PFSK-1 (cell line): Measurements from ENCODE around the gene EIPR1.

Experiments
- POLR2AphosphoS5 ChIP-seq: IDR thresholded peaks from 2 replicates; pipeline ENCODE4 v1.6.1; 2012; ENCODE audit warnings: low read depth, mild to moderate bottlenecking, control low read depth, low read length, moderate library complexity
- TF ChIP-seq, protein P1 (sequence below), 2 experiments: IDR thresholded peaks; 2 replicates each; pipeline versions ENCODE4 v1.6.1 to v1.8.0; 2011 to 2012; ENCODE audit warnings: low read depth in 2 of 2, low read length in 2 of 2, control low read depth in 1 of 2, inconsistent platforms in 1 of 2, mild to moderate bottlenecking in 1 of 2, moderate library complexity in 1 of 2; ENCODE audit not compliant: insufficient read depth in 1 of 2

DNA sequence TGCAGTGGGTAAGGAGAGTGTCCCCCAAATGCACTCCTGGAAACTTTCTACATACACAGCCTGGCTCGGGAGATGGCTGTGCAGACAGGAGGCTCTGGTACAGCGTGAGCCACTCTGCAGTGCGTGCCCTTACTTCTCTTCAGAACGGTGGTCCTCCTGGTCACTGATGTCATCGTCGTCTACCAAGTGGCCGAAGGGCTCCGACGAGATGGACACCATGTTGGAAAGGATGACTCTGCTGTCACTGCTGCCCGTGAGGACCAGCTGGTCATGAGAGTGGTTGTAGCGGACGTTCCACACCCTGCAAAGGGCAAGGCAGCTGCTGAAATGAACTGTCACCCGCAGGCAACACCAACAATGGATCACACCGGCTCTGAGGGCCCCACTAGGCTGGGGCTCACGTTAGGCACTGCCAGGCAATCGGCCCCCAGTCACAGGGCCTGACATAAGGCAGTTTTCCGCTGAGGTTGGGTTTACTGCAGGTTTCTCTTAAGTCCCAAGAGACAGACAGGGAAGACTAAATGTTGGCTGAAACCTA is 185.3 kb downstream of the EIPR1 start:
- no peak for TF ChIP-seq POLR2AphosphoS5
- TF ChIP-seq, protein P1, sequence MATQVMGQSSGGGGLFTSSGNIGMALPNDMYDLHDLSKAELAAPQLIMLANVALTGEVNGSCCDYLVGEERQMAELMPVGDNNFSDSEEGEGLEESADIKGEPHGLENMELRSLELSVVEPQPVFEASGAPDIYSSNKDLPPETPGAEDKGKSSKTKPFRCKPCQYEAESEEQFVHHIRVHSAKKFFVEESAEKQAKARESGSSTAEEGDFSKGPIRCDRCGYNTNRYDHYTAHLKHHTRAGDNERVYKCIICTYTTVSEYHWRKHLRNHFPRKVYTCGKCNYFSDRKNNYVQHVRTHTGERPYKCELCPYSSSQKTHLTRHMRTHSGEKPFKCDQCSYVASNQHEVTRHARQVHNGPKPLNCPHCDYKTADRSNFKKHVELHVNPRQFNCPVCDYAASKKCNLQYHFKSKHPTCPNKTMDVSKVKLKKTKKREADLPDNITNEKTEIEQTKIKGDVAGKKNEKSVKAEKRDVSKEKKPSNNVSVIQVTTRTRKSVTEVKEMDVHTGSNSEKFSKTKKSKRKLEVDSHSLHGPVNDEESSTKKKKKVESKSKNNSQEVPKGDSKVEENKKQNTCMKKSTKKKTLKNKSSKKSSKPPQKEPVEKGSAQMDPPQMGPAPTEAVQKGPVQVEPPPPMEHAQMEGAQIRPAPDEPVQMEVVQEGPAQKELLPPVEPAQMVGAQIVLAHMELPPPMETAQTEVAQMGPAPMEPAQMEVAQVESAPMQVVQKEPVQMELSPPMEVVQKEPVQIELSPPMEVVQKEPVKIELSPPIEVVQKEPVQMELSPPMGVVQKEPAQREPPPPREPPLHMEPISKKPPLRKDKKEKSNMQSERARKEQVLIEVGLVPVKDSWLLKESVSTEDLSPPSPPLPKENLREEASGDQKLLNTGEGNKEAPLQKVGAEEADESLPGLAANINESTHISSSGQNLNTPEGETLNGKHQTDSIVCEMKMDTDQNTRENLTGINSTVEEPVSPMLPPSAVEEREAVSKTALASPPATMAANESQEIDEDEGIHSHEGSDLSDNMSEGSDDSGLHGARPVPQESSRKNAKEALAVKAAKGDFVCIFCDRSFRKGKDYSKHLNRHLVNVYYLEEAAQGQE (IDR thresholded peaks at IDR 0.05; ENCODE audit: insufficient read depth in 1 of 2, low read depth in 2 of 2, low read length in 2 of 2): no peak
